ENCODE results near the gene COASY. TPM values are rescaled to one million over a fixed set of nuclear protein-coding genes. Genes with fewer than 3 reads are reported as not detected.

Gene COASY
- total and polyA plus RNA-seq, 2 experiments from 2014 or later = 60.1 to 72.1 TPM

DNA sequence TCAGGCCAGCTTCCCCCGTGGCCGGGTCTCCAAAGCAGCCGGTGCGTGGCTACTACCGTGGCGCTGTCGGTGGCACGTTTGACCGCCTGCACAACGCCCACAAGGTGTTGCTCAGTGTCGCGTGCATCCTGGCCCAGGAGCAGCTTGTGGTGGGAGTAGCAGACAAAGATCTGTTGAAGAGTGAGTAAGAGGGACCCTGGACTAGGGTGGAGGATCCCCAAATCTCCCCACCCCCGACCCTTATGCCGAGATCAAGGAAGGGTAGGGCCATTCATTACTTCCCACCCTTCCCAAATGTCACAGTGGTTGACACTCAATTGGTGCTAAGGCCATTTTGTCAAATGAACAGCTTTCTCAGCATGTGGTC is 1.2 kb downstream of the COASY start:
- peak overlapping the region; percentile 96 for H3K4me3 Mint-ChIP-seq
- Histone ChIP-seq H3K79me2 (replicated peaks; ENCODE audit: insufficient read depth) (peaks cover 26% of the 10 kb centered on the region), H3F3A (replicated peaks; ENCODE audit: low read depth) (peaks cover 24% of the 10 kb centered on the region), H3K27me3 (ENCODE audit: insufficient read depth) (no peaks in the 10 kb centered on the region), H3K9me2 (ENCODE audit: insufficient read depth) (no peaks in the 10 kb centered on the region), H3K4me2 (peak overlapping the region; percentile 81), H3K4me3 (peak overlapping the region; percentile 84), H3K27ac (ENCODE audit: low read depth) (no peak overlapping the region), H3K4me1 (ENCODE audit: insufficient read depth) (peaks cover 19% of the 10 kb centered on the region), H2AFZ (no peak overlapping the region), H3K36me3 (ENCODE audit: insufficient read depth) (no peaks in the 10 kb centered on the region), H4K20me1 (replicated peaks; ENCODE audit: insufficient read depth) (no peaks in the 10 kb centered on the region)
- peaks cover 15% of the 10 kb centered on the region for H3K27me3 Mint-ChIP-seq (ENCODE audit: insufficient read depth, low read depth, poor library complexity)
- H3K36me3 Mint-ChIP-seq (ENCODE audit: low read depth) = peaks cover 32% of the 10 kb centered on the region
- no peak for ATAC-seq
- H3K27ac Mint-ChIP-seq = no peak overlapping the region
- no peaks in the 10 kb centered on the region for H3K9me3 Mint-ChIP-seq
- peaks cover 24% of the 10 kb centered on the region for H3K4me1 Mint-ChIP-seq
- TF ChIP-seq CREB1 (CRISPR knock-in tag; IDR thresholded peaks at IDR 0.05; ENCODE audit: low read depth) (no peak), STAT1 (IDR thresholded peaks at IDR 0.05; ENCODE audit: unreplicated experiment) (no peak), JUNB (IDR thresholded peaks at IDR 0.05; ENCODE audit: unreplicated experiment) (no peak), POLR2AphosphoS5 (IDR thresholded peaks at IDR 0.05; ENCODE audit: low read depth) (no peak), EZH2phosphoT487 (IDR thresholded peaks at IDR 0.05; ENCODE audit: unreplicated experiment) (no peak), EZH2 (IDR thresholded peaks at IDR 0.05; ENCODE audit: low read depth, unreplicated experiment) (no peak), ZNF331 (CRISPR knock-in tag; IDR thresholded peaks at IDR 0.05; ENCODE audit: low read depth) (no peak), NANOG (IDR thresholded peaks at IDR 0.05; ENCODE audit: borderline replicate concordance) (no peak), ZNF114 (CRISPR knock-in tag; IDR thresholded peaks at IDR 0.05) (no peak)
- TF ChIP-seq, protein P1, sequence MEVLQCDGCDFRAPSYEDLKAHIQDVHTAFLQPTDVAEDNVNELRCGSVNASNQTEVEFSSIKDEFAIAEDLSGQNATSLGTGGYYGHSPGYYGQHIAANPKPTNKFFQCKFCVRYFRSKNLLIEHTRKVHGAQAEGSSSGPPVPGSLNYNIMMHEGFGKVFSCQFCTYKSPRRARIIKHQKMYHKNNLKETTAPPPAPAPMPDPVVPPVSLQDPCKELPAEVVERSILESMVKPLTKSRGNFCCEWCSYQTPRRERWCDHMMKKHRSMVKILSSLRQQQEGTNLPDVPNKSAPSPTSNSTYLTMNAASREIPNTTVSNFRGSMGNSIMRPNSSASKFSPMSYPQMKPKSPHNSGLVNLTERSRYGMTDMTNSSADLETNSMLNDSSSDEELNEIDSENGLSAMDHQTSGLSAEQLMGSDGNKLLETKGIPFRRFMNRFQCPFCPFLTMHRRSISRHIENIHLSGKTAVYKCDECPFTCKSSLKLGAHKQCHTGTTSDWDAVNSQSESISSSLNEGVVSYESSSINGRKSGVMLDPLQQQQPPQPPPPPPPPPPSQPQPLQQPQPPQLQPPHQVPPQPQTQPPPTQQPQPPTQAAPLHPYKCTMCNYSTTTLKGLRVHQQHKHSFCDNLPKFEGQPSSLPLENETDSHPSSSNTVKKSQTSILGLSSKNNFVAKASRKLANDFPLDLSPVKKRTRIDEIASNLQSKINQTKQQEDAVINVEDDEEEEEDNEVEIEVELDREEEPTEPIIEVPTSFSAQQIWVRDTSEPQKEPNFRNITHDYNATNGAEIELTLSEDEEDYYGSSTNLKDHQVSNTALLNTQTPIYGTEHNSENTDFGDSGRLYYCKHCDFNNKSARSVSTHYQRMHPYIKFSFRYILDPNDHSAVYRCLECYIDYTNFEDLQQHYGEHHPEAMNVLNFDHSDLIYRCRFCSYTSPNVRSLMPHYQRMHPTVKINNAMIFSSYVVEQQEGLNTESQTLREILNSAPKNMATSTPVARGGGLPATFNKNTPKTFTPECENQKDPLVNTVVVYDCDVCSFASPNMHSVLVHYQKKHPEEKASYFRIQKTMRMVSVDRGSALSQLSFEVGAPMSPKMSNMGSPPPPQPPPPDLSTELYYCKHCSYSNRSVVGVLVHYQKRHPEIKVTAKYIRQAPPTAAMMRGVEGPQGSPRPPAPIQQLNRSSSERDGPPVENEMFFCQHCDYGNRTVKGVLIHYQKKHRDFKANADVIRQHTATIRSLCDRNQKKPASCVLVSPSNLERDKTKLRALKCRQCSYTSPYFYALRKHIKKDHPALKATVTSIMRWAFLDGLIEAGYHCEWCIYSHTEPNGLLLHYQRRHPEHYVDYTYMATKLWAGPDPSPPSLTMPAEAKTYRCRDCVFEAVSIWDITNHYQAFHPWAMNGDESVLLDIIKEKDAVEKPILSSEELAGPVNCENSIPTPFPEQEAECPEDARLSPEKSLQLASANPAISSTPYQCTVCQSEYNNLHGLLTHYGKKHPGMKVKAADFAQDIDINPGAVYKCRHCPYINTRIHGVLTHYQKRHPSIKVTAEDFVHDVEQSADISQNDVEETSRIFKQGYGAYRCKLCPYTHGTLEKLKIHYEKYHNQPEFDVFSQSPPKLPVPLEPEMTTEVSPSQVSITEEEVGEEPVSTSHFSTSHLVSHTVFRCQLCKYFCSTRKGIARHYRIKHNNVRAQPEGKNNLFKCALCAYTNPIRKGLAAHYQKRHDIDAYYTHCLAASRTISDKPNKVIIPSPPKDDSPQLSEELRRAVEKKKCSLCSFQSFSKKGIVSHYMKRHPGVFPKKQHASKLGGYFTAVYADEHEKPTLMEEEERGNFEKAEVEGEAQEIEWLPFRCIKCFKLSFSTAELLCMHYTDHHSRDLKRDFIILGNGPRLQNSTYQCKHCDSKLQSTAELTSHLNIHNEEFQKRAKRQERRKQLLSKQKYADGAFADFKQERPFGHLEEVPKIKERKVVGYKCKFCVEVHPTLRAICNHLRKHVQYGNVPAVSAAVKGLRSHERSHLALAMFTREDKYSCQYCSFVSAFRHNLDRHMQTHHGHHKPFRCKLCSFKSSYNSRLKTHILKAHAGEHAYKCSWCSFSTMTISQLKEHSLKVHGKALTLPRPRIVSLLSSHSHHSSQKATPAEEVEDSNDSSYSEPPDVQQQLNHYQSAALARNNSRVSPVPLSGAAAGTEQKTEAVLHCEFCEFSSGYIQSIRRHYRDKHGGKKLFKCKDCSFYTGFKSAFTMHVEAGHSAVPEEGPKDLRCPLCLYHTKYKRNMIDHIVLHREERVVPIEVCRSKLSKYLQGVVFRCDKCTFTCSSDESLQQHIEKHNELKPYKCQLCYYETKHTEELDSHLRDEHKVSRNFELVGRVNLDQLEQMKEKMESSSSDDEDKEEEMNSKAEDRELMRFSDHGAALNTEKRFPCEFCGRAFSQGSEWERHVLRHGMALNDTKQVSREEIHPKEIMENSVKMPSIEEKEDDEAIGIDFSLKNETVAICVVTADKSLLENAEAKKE (CRISPR knock-in tag; IDR thresholded peaks at IDR 0.05) = no peak
- TF ChIP-seq, protein P2, sequence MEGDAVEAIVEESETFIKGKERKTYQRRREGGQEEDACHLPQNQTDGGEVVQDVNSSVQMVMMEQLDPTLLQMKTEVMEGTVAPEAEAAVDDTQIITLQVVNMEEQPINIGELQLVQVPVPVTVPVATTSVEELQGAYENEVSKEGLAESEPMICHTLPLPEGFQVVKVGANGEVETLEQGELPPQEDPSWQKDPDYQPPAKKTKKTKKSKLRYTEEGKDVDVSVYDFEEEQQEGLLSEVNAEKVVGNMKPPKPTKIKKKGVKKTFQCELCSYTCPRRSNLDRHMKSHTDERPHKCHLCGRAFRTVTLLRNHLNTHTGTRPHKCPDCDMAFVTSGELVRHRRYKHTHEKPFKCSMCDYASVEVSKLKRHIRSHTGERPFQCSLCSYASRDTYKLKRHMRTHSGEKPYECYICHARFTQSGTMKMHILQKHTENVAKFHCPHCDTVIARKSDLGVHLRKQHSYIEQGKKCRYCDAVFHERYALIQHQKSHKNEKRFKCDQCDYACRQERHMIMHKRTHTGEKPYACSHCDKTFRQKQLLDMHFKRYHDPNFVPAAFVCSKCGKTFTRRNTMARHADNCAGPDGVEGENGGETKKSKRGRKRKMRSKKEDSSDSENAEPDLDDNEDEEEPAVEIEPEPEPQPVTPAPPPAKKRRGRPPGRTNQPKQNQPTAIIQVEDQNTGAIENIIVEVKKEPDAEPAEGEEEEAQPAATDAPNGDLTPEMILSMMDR (conservative IDR thresholded peaks at IDR 0.05; ENCODE audit: low read depth in 2 of 2) = no peak
- TF ChIP-seq, protein P3, sequence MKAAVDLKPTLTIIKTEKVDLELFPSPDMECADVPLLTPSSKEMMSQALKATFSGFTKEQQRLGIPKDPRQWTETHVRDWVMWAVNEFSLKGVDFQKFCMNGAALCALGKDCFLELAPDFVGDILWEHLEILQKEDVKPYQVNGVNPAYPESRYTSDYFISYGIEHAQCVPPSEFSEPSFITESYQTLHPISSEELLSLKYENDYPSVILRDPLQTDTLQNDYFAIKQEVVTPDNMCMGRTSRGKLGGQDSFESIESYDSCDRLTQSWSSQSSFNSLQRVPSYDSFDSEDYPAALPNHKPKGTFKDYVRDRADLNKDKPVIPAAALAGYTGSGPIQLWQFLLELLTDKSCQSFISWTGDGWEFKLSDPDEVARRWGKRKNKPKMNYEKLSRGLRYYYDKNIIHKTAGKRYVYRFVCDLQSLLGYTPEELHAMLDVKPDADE (IDR thresholded peaks at IDR 0.05) = no peak
- TF ChIP-seq, protein P4, sequence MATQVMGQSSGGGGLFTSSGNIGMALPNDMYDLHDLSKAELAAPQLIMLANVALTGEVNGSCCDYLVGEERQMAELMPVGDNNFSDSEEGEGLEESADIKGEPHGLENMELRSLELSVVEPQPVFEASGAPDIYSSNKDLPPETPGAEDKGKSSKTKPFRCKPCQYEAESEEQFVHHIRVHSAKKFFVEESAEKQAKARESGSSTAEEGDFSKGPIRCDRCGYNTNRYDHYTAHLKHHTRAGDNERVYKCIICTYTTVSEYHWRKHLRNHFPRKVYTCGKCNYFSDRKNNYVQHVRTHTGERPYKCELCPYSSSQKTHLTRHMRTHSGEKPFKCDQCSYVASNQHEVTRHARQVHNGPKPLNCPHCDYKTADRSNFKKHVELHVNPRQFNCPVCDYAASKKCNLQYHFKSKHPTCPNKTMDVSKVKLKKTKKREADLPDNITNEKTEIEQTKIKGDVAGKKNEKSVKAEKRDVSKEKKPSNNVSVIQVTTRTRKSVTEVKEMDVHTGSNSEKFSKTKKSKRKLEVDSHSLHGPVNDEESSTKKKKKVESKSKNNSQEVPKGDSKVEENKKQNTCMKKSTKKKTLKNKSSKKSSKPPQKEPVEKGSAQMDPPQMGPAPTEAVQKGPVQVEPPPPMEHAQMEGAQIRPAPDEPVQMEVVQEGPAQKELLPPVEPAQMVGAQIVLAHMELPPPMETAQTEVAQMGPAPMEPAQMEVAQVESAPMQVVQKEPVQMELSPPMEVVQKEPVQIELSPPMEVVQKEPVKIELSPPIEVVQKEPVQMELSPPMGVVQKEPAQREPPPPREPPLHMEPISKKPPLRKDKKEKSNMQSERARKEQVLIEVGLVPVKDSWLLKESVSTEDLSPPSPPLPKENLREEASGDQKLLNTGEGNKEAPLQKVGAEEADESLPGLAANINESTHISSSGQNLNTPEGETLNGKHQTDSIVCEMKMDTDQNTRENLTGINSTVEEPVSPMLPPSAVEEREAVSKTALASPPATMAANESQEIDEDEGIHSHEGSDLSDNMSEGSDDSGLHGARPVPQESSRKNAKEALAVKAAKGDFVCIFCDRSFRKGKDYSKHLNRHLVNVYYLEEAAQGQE (IDR thresholded peaks at IDR 0.05; ENCODE audit: unreplicated experiment) = no peak
- DNase-seq (ENCODE audit: low spot score) = no peak

All from GM23338 (cell line).